NCI-H2196 treated with DMSO at 0.1 percent for 48 hours (cell line): ENCODE results near the gene ZKSCAN8.
"Not testable (repeated sequence)": the region's sequence is repeated elsewhere in the genome, so short reads cannot be mapped to it uniquely, and the experiment has no call there.

Experiments used
- DNase-seq: peaks from one replicate; lab custom pipeline; 2025; ENCODE audit not compliant: unreplicated experiment; lab: John Stamatoyannopoulos, UW

Gene ZKSCAN8

GRCh38 chr6:28141500-28142329 is at the start of gene ZKSCAN8:
Gene ZKSCAN8, plus strand, starts transcription at chr6:28141883. Its CDS starts 6,525 bp downstream, at chr6:28148408.
- DNase-seq, result peak; percentile 91

- not testable (repeated sequence) for DNase-seq
Observed at GRCh38 chr6:28102222-28102621, 39.5 kb upstream of the ZKSCAN8 start.

- DNase-seq, result not testable (repeated sequence)
Observed at GRCh38 chr6:28102699-28103098, 39.0 kb upstream of the ZKSCAN8 start.

- peak; percentile 71 for DNase-seq
Observed at GRCh38 chr6:28104392-28105244, 37.1 kb upstream of the ZKSCAN8 start.

- peak; percentile 6 for DNase-seq
Observed at GRCh38 chr6:28105245-28105639, 36.4 kb upstream of the ZKSCAN8 start.

GRCh38 chr6:28107506-28107905 is 34.2 kb upstream of the ZKSCAN8 start:
- DNase-seq, result no peak

GRCh38 chr6:28111964-28112363 is 29.7 kb upstream of the ZKSCAN8 start:
- no peak for DNase-seq

- DNase-seq, result no peak
Observed at GRCh38 chr6:28115799-28116198, 25.9 kb upstream of the ZKSCAN8 start.

- no peak for DNase-seq
Observed at GRCh38 chr6:28117386-28118050, 24.2 kb upstream of the ZKSCAN8 start.

- DNase-seq, result no peak
Observed at GRCh38 chr6:28118217-28118616, 23.5 kb upstream of the ZKSCAN8 start.

- DNase-seq, result no peak
Observed at GRCh38 chr6:28121876-28122275, 19.8 kb upstream of the ZKSCAN8 start.

- not testable (repeated sequence) for DNase-seq
Observed at GRCh38 chr6:28122283-28122682, 19.4 kb upstream of the ZKSCAN8 start.

GRCh38 chr6:28124350-28124970 is 17.2 kb upstream of the ZKSCAN8 start, which contains the start of gene ZSCAN16:
Gene ZSCAN16, plus strand, starts transcription at chr6:28124609. Its CDS starts 835 bp downstream, at chr6:28125444.
- peak; percentile 89 for DNase-seq

GRCh38 chr6:28124971-28125353 is 16.7 kb upstream of the ZKSCAN8 start:
- DNase-seq, result no peak

- DNase-seq, result no peak
Observed at GRCh38 chr6:28125401-28125800, 16.3 kb upstream of the ZKSCAN8 start.

- no peak for DNase-seq
Observed at GRCh38 chr6:28134015-28134414, 7.7 kb upstream of the ZKSCAN8 start.

GRCh38 chr6:28134716-28135115 is 7.0 kb upstream of the ZKSCAN8 start:
- no peak for DNase-seq

- no peak for DNase-seq
Observed at GRCh38 chr6:28135393-28135792, 6.3 kb upstream of the ZKSCAN8 start.

- peak; percentile 89 for DNase-seq
Observed at GRCh38 chr6:28136585-28137504, 4.8 kb upstream of the ZKSCAN8 start.

GRCh38 chr6:28137505-28137981 is 4.1 kb upstream of the ZKSCAN8 start:
- DNase-seq, result no peak
